WTC11 (cell line): ENCODE results near the gene ZDHHC24. TPM values are rescaled to one million over a fixed set of nuclear protein-coding genes. Genes with fewer than 3 reads are reported as not detected.
A peak's percentile ranks its signal among the peaks of the same experiment; 100 is the strongest.

Experiments used
- ATAC-seq: fragments of 200-7000 bp; cut with Tn5 transposase; 2 replicates; pipeline ENCODE4 v1.10.0; 2021; ENCODE audit warnings: mild to moderate bottlenecking, moderate library complexity
- CTCF ChIA-PET: fragments of 300-600 bp; sonication (Branson Sonifier 250); formaldehyde crosslinking; loops from one replicate; lab custom pipeline; 2021; ENCODE audit warnings: antibody characterized with exemption; lab: Charles Lee
- POLR2A ChIA-PET: fragments of 350-600 bp; sonication (Branson Sonifier 250); formaldehyde crosslinking; loops from one replicate; lab custom pipeline; 2021; ENCODE audit warnings: antibody characterized with exemption; lab: Charles Lee
- DNase-seq: peaks from one replicate; pipeline ENCODE4 v3.0.0; 2021; ENCODE audit warnings: low spot score
- H3K27ac Mint-ChIP-seq: 2 replicates; pipeline ENCODE4 v1.8.0; 2021; ENCODE audit warnings: mixed read lengths
- H3K27me3 Mint-ChIP-seq: 2 replicates; pipeline ENCODE4 v1.8.0; 2021; ENCODE audit warnings: low read depth, mild to moderate bottlenecking, moderate library complexity, mixed read lengths
- H3K36me3 Mint-ChIP-seq: 2 replicates; pipeline ENCODE4 v1.8.0; 2021; ENCODE audit warnings: mixed read lengths
- H3K4me1 Mint-ChIP-seq: 2 replicates; pipeline ENCODE4 v1.8.0; 2022; ENCODE audit warnings: mixed read lengths
- H3K4me3 Mint-ChIP-seq: 2 replicates; pipeline ENCODE4 v1.8.0; 2021; ENCODE audit warnings: mild to moderate bottlenecking, moderate library complexity, mixed read lengths
- H3K9me3 Mint-ChIP-seq: 2 replicates; pipeline ENCODE4 v1.8.0; 2021; ENCODE audit warnings: mixed read lengths
- ATF1 ChIP-seq: sonication (generic); formaldehyde crosslinking; IDR thresholded peaks from 2 replicates; pipeline ENCODE4 v1.8.1; 2023; ENCODE audit warnings: mild to moderate bottlenecking, moderate library complexity, missing genetic modification reagents
- CREB1 ChIP-seq: sonication (generic); formaldehyde crosslinking; IDR thresholded peaks from 2 replicates; pipeline ENCODE4 v1.8.0; 2023; ENCODE audit warnings: mild to moderate bottlenecking, missing genetic modification reagents
- FOXJ3 ChIP-seq: sonication (generic); formaldehyde crosslinking; IDR thresholded peaks from 2 replicates; pipeline ENCODE4 v1.9.0; 2021; ENCODE audit warnings: missing genetic modification reagents, mild to moderate bottlenecking, borderline replicate concordance
- HMGA2 ChIP-seq: fragments of 250-450 bp; sonication (Bioruptor Pico); IDR thresholded peaks from 2 replicates; pipeline ENCODE4 v1.4.0; 2021; ENCODE audit warnings: mild to moderate bottlenecking, moderate library complexity
- JUN ChIP-seq: sonication (generic); formaldehyde crosslinking; IDR thresholded peaks from 2 replicates; pipeline ENCODE4 v1.8.0; 2023; ENCODE audit warnings: mild to moderate bottlenecking, missing genetic modification reagents
- NFE2L1 ChIP-seq: sonication (generic); formaldehyde crosslinking; IDR thresholded peaks from 2 replicates; pipeline ENCODE4 v1.8.1; 2023; ENCODE audit warnings: missing genetic modification reagents
- RORB ChIP-seq: fragments of 250-450 bp; sonication (Bioruptor Pico); IDR thresholded peaks from 2 replicates; pipeline ENCODE4 v1.9.0; 2021; ENCODE audit warnings: mild to moderate bottlenecking
- SMAD3 ChIP-seq: sonication (generic); formaldehyde crosslinking; IDR thresholded peaks from 2 replicates; pipeline ENCODE4 v1.8.0; 2022; ENCODE audit warnings: missing genetic modification reagents, mild to moderate bottlenecking, borderline replicate concordance
- SOX15 ChIP-seq: fragments of 250-450 bp; sonication (Bioruptor Pico); IDR thresholded peaks from 2 replicates; pipeline ENCODE4 v1.9.0; 2021; ENCODE audit warnings: mild to moderate bottlenecking
- TP53 ChIP-seq: sonication (generic); formaldehyde crosslinking; IDR thresholded peaks from 2 replicates; pipeline ENCODE4 v1.8.1; 2023; ENCODE audit warnings: mild to moderate bottlenecking, missing genetic modification reagents
- USF2 ChIP-seq: sonication (generic); formaldehyde crosslinking; IDR thresholded peaks from 2 replicates; pipeline ENCODE4 v1.8.1; 2023; ENCODE audit warnings: mild to moderate bottlenecking, missing genetic modification reagents, moderate library complexity
- ZNF219 ChIP-seq: sonication (generic); formaldehyde crosslinking; IDR thresholded peaks from 2 replicates; pipeline ENCODE4 v1.8.0; 2023; ENCODE audit warnings: missing genetic modification reagents, mild to moderate bottlenecking, borderline replicate concordance
- ZNF317 ChIP-seq: sonication (generic); formaldehyde crosslinking; IDR thresholded peaks from 2 replicates; pipeline ENCODE4 v1.8.1; 2023; ENCODE audit warnings: low read depth, mild to moderate bottlenecking, moderate library complexity, missing genetic modification reagents, borderline replicate concordance
- ZNF396 ChIP-seq: fragments of 250-450 bp; sonication (Bioruptor Pico); IDR thresholded peaks from 2 replicates; pipeline ENCODE4 v1.8.0; 2021; ENCODE audit warnings: mild to moderate bottlenecking, moderate library complexity, borderline replicate concordance
- ZNF423 ChIP-seq: fragments of 250-450 bp; sonication (Bioruptor Pico); IDR thresholded peaks from 2 replicates; pipeline ENCODE4 v2.1.2; 2022; ENCODE audit warnings: mild to moderate bottlenecking, moderate library complexity
- ZNF425 ChIP-seq: fragments of 250-450 bp; sonication (Bioruptor Pico); conservative IDR thresholded peaks from 2 replicates; pipeline ENCODE4 v1.9.0; 2021; ENCODE audit warnings: mild to moderate bottlenecking
- ZNF671 ChIP-seq: fragments of 250-450 bp; sonication (Bioruptor Pico); IDR thresholded peaks from 2 replicates; pipeline ENCODE4 v1.8.0; 2021; ENCODE audit warnings: mild to moderate bottlenecking
- total RNA-seq: library from RNA; stranded (reverse); gene quantifications from 3 replicates; pipeline ENCODE4 v1.2.3, GENCODE V29; 2021
- TF ChIP-seq, protein P1 (sequence below): fragments of 250-450 bp; sonication (Bioruptor Pico); IDR thresholded peaks from 2 replicates; pipeline ENCODE4 v1.8.0; 2021; ENCODE audit warnings: mild to moderate bottlenecking
- TF ChIP-seq, protein P2 (sequence below): sonication (generic); formaldehyde crosslinking; IDR thresholded peaks from 2 replicates; pipeline ENCODE4 v1.8.0; 2022; ENCODE audit warnings: mild to moderate bottlenecking, missing genetic modification reagents
- TF ChIP-seq, protein P3 (sequence below): sonication (generic); formaldehyde crosslinking; IDR thresholded peaks from 2 replicates; pipeline ENCODE4 v1.8.0; 2022; ENCODE audit warnings: mild to moderate bottlenecking, missing genetic modification reagents
- TF ChIP-seq, protein P4 (sequence below): sonication (generic); formaldehyde crosslinking; IDR thresholded peaks from 2 replicates; pipeline ENCODE4 v1.8.0; 2022; ENCODE audit warnings: mild to moderate bottlenecking, missing genetic modification reagents

Gene ZDHHC24
- total RNA-seq, 1 experiment from 2014 or later, result 14.8 TPM

DNA sequence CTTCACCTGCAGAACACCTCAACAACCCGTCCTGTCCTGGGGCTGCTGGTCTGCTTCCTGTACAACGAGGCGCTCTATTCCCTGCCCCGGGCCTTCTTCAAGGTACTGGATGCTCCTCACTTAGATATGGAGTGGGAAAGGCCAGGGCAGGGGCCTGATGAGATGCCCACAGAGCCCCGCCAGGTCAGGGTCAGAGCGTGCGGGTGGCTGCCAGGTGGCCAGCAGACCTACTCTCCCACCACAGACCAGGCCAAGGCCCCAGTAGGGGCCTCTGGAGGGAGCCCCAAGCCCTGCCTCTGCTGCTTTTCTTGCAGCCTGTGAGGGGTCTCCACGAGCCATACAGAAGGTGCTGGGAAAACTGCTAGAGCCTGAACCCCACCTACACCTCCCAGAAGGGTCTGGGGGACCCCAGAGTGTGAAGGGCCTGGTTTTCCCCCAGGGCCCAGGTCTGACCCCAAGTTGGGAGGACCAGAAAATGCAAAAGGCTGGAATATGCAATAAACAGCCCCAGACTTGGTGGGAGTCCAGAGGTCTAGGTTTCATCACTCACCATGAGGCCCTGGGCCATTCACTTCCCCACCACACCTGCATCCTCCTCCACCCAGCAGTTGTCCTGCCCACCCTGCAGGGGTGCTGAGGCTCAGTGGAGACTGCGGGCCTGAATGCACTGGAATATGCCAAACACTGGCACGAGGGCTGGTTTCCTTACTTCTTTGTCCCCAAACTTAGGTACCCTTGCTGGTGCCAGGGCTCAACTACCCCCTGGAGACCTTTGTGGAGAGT, 14.7 kb downstream of the ZDHHC24 start:
- CTCF ChIA-PET, result interaction anchor here (2.0 kb wide), 1 partner anchor 40 kb away, joined by 8 read pairs; no protein-coding TSS in a partner anchor

DNA sequence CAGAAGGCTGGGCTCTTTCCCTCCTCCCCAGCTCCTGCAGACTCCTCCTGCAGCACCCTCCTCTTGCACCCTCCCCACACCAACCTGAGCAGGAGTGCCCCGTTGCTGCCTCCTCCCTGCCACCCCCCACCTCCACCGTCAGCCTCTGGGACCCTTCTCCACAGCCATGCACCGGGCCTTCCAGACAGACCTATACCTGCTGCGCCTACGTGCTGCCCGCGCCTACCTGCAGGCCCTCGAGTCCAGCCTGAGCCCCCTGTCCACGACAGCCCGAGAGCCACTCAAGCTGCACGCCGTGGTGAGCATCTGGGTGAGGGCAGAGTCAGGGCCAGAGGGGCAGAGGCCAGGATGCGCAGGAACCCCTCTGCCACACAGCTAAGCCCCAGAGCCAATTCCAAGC, 16.2 kb downstream of the ZDHHC24 start:
- no peak for DNase-seq
- H3K27ac Mint-ChIP-seq, result no peak overlapping the region
- CTCF ChIA-PET, result interaction anchor here (1.4 kb wide), 1 partner anchor 149 kb away, joined by 6 read pairs; no protein-coding TSS in a partner anchor
- POLR2A ChIA-PET, result no interaction called here
- ATAC-seq, result no peak
- no peaks in the 10 kb centered on the region for H3K27me3 Mint-ChIP-seq
- peaks cover 5% of the 10 kb centered on the region; the same call in 1 of the 2 replicates for H3K36me3 Mint-ChIP-seq
- H3K9me3 Mint-ChIP-seq, result no peaks in the 10 kb centered on the region
- TF ChIP-seq ZNF396 (no peak), SMAD3 (CRISPR knock-in tag) (no peak), ZNF317 (CRISPR knock-in tag) (no peak), ZNF425 (CRISPR knock-in tag) (no peak), RORB (no peak), ZNF671 (CRISPR knock-in tag) (no peak), CREB1 (no peak), SOX15 (CRISPR knock-in tag) (no peak), ZNF219 (CRISPR knock-in tag) (no peak)
- TF ChIP-seq, protein P1, sequence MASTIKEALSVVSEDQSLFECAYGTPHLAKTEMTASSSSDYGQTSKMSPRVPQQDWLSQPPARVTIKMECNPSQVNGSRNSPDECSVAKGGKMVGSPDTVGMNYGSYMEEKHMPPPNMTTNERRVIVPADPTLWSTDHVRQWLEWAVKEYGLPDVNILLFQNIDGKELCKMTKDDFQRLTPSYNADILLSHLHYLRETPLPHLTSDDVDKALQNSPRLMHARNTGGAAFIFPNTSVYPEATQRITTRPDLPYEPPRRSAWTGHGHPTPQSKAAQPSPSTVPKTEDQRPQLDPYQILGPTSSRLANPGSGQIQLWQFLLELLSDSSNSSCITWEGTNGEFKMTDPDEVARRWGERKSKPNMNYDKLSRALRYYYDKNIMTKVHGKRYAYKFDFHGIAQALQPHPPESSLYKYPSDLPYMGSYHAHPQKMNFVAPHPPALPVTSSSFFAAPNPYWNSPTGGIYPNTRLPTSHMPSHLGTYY (CRISPR knock-in tag), result no peak
- TF ChIP-seq, protein P2, sequence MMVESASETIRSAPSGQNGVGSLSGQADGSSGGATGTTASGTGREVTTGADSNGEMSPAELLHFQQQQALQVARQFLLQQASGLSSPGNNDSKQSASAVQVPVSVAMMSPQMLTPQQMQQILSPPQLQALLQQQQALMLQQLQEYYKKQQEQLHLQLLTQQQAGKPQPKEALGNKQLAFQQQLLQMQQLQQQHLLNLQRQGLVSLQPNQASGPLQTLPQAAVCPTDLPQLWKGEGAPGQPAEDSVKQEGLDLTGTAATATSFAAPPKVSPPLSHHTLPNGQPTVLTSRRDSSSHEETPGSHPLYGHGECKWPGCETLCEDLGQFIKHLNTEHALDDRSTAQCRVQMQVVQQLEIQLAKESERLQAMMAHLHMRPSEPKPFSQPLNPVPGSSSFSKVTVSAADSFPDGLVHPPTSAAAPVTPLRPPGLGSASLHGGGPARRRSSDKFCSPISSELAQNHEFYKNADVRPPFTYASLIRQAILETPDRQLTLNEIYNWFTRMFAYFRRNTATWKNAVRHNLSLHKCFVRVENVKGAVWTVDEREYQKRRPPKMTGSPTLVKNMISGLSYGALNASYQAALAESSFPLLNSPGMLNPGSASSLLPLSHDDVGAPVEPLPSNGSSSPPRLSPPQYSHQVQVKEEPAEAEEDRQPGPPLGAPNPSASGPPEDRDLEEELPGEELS (CRISPR knock-in tag), result no peak
- peaks cover 3% of the 10 kb centered on the region for H3K4me1 Mint-ChIP-seq
- no peak overlapping the region for H3K4me3 Mint-ChIP-seq

More for the DNA sequence above, 14.7 kb downstream of the ZDHHC24 start:
- ATAC-seq, result no peak
- no peaks in the 10 kb centered on the region for H3K27me3 Mint-ChIP-seq
- no peaks in the 10 kb centered on the region for H3K9me3 Mint-ChIP-seq
- POLR2A ChIA-PET, result no interaction called here
- H3K4me3 Mint-ChIP-seq, result no peak overlapping the region
- no peak overlapping the region for H3K27ac Mint-ChIP-seq
- TF ChIP-seq ZNF423 (CRISPR knock-in tag) (no peak), FOXJ3 (CRISPR knock-in tag) (no peak), TP53 (CRISPR knock-in tag) (no peak), HMGA2 (CRISPR knock-in tag) (no peak)
- TF ChIP-seq, protein P3, sequence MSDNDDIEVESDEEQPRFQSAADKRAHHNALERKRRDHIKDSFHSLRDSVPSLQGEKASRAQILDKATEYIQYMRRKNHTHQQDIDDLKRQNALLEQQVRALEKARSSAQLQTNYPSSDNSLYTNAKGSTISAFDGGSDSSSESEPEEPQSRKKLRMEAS (CRISPR knock-in tag), result no peak
- TF ChIP-seq, all 79 proteins: peak for 0
- Mint-ChIP-seq H3K36me3 (peaks cover 11% of the 10 kb centered on the region), H3K4me1 (peaks cover 3% of the 10 kb centered on the region)
- no peak for DNase-seq

GRCh38 chr11:66529069-66529468, 16.8 kb downstream of the ZDHHC24 start:
- Mint-ChIP-seq H3K36me3 (peaks cover 5% of the 10 kb centered on the region; the same call in 1 of the 2 replicates), H3K4me1 (peaks cover 3% of the 10 kb centered on the region), H3K27me3 (no peaks in the 10 kb centered on the region), H3K9me3 (no peaks in the 10 kb centered on the region), H3K4me3 (no peak overlapping the region), H3K27ac (peak overlapping the region; percentile 86; the same call in 1 of the 2 replicates)
- peak; percentile 80 for ATAC-seq
- CTCF ChIA-PET, result interaction anchor here (1.4 kb wide), 1 partner anchor 149 kb away, joined by 6 read pairs; no protein-coding TSS in a partner anchor
- POLR2A ChIA-PET, result no interaction called here
- peak; percentile 25 for DNase-seq
- TF ChIP-seq JUN (CRISPR knock-in tag) (no peak), USF2 (CRISPR knock-in tag) (peak; percentile 77), ATF1 (CRISPR knock-in tag) (no peak), NFE2L1 (CRISPR knock-in tag) (no peak)
- TF ChIP-seq, protein P4, sequence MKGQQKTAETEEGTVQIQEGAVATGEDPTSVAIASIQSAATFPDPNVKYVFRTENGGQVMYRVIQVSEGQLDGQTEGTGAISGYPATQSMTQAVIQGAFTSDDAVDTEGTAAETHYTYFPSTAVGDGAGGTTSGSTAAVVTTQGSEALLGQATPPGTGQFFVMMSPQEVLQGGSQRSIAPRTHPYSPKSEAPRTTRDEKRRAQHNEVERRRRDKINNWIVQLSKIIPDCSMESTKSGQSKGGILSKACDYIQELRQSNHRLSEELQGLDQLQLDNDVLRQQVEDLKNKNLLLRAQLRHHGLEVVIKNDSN (CRISPR knock-in tag), result peak; percentile 61
